H1 (cell line): ENCODE data around the gene CCL4. TPM values are rescaled to one million over a fixed set of nuclear protein-coding genes. Genes with fewer than 3 reads are reported as not detected.

Experiments
- CTCF ChIA-PET: fragments of 300-600 bp; sonication (Branson Sonifier 250); formaldehyde crosslinking; loops from one replicate; lab custom pipeline; 2021; ENCODE audit not compliant: partially characterized antibody; lab: Charles Lee
- POLR2A ChIA-PET: fragments of 300-600 bp; sonication (Branson Sonifier 250); formaldehyde crosslinking; loops from one replicate; lab custom pipeline; 2021; ENCODE audit warnings: inconsistent platforms; ENCODE audit not compliant: partially characterized antibody; lab: Charles Lee
- DNase-seq, 2 experiments: peaks; one replicate each; pipeline versions ENCODE4 v3.0.0 to v3.0.0-alpha.2; 2010 to 2022; ENCODE audit warnings: low spot score in 2 of 2, low read depth in 1 of 2, mixed read lengths in 1 of 2
- FAIRE-seq: peaks from 2 replicates; lab custom pipeline; 2011; peaks lifted over from hg19 to GRCh38; lab: Jason Lieb, UNC
- H2AFZ ChIP-seq: 2 replicates; pipeline ENCODE4 v1.8.1; 2012; ENCODE audit warnings: low read length, inconsistent platforms
- H2AK5ac ChIP-seq: 2 replicates; pipeline ENCODE4 v1.6.1; 2013; ENCODE audit warnings: low read depth, low read length
- H2BK120ac ChIP-seq: replicated peaks from 2 replicates; pipeline ENCODE3; 2013; ENCODE audit warnings: low read depth, low read length, inconsistent platforms
- H2BK12ac ChIP-seq: 2 replicates; pipeline ENCODE4 v1.6.1; 2013; ENCODE audit warnings: low read depth, low read length
- H2BK15ac ChIP-seq: 2 replicates; pipeline ENCODE4 v1.6.1; 2013; ENCODE audit warnings: low read length
- H2BK20ac ChIP-seq: 2 replicates; pipeline ENCODE4 v1.6.1; 2013; ENCODE audit warnings: low read length
- H2BK5ac ChIP-seq: 2 replicates; pipeline ENCODE4 v1.6.1; 2013; ENCODE audit warnings: low read depth, low read length
- H3K14ac ChIP-seq: 2 replicates; pipeline ENCODE4 v1.6.1; 2013; ENCODE audit warnings: inconsistent platforms; ENCODE audit not compliant: insufficient read length
- H3K18ac ChIP-seq: 2 replicates; pipeline ENCODE4 v1.6.1; 2013; ENCODE audit warnings: low read length; ENCODE audit errors: extremely low read depth
- H3K23ac ChIP-seq: 2 replicates; pipeline ENCODE4 v1.6.1; 2013; ENCODE audit warnings: inconsistent platforms; ENCODE audit not compliant: insufficient read length
- H3K23me2 ChIP-seq: 2 replicates; pipeline ENCODE4 v1.6.1; 2013; ENCODE audit warnings: low read depth, low read length
- H3K27ac ChIP-seq: 2 replicates; pipeline ENCODE4 v1.6.1; 2011; ENCODE audit warnings: low read depth, low read length, inconsistent platforms
- H3K27me3 ChIP-seq, 4 experiments: replicated peaks in 1 of 4; 1 replicate in 1 of 4; 2 replicates in 3 of 4; pipeline versions ENCODE4 v1.6.1 to v1.8.1; 2011 to 2013; ENCODE audit warnings: low read length in 3 of 4, mild to moderate bottlenecking in 3 of 4, inconsistent platforms in 2 of 4, mixed read lengths in 2 of 4, moderate library complexity in 1 of 4; ENCODE audit not compliant: control insufficient read depth in 3 of 4, insufficient read depth in 3 of 4; ENCODE audit errors: extremely low read depth in 1 of 4
- H3K36me3 ChIP-seq, 4 experiments: 2 replicates each; pipeline versions ENCODE4 v1.6.1 to v1.8.1; 2011 to 2013; ENCODE audit warnings: mild to moderate bottlenecking in 4 of 4, low read length in 3 of 4, moderate library complexity in 2 of 4, control low read depth in 1 of 4, inconsistent platforms in 1 of 4; ENCODE audit not compliant: insufficient read depth in 4 of 4, control insufficient read depth in 2 of 4
- H3K4ac ChIP-seq: replicated peaks from 2 replicates; pipeline ENCODE3; 2013; ENCODE audit warnings: low read length, low read depth, mixed read lengths, inconsistent platforms; ENCODE audit not compliant: insufficient read length
- H3K4me1 ChIP-seq, 4 experiments: replicated peaks in 1 of 4; 1 replicate in 1 of 4; 2 replicates in 3 of 4; pipeline versions ENCODE4 v1.6.1 to v1.8.1; 2011 to 2013; ENCODE audit warnings: low read length in 3 of 4, inconsistent platforms in 2 of 4, mixed read lengths in 1 of 4; ENCODE audit not compliant: insufficient read depth in 4 of 4, control insufficient read depth in 3 of 4
- H3K4me2 ChIP-seq, 2 experiments: 2 replicates each; pipeline versions ENCODE4 v1.6.1 to v1.8.1; 2011 to 2013; ENCODE audit warnings: low read depth in 2 of 2, low read length in 2 of 2, control low read depth in 1 of 2, inconsistent platforms in 1 of 2, mild to moderate bottlenecking in 1 of 2; ENCODE audit not compliant: insufficient read depth in 1 of 2
- H3K4me3 ChIP-seq, 4 experiments: fragments of 200-600, 300-600 bp in 1 of 4; sonication (generic), shearing (Covaris generic), sonication (Bioruptor Twin) in 1 of 4; 2 replicates each; pipeline versions ENCODE4 v1.5.1 to v1.8.1; 2011 to 2016; ENCODE audit warnings: low read length in 4 of 4, low read depth in 3 of 4, control low read depth in 2 of 4, inconsistent platforms in 2 of 4, mild to moderate bottlenecking in 2 of 4, mixed read lengths in 1 of 4, moderate library complexity in 1 of 4; ENCODE audit not compliant: insufficient read depth in 2 of 4; ENCODE audit errors: extremely low read depth in 1 of 4
- H3K56ac ChIP-seq: replicated peaks from 2 replicates; pipeline ENCODE3; 2013; ENCODE audit warnings: low read depth, mild to moderate bottlenecking, mixed read lengths, low read length, inconsistent platforms; ENCODE audit not compliant: insufficient read length
- H3K79me1 ChIP-seq: 2 replicates; pipeline ENCODE4 v1.6.1; 2013; ENCODE audit warnings: low read depth, low read length, control low read depth
- H3K79me2 ChIP-seq, 2 experiments: 2 replicates each; pipeline versions ENCODE4 v1.6.1 to v1.8.1; 2012 to 2013; ENCODE audit warnings: low read length in 2 of 2, mild to moderate bottlenecking in 2 of 2, inconsistent platforms in 1 of 2; ENCODE audit not compliant: insufficient read depth in 2 of 2, control insufficient read depth in 1 of 2
- H3K9ac ChIP-seq, 4 experiments: replicated peaks in 1 of 4; 1 replicate in 1 of 4; 2 replicates in 3 of 4; pipeline versions ENCODE4 v1.6.1 to v1.8.1; 2011 to 2013; ENCODE audit warnings: low read depth in 3 of 4, low read length in 3 of 4, control low read depth in 2 of 4, mild to moderate bottlenecking in 2 of 4, moderate library complexity in 2 of 4, inconsistent platforms in 1 of 4; ENCODE audit errors: extremely low read depth in 1 of 4
- H3K9me3 ChIP-seq, 2 experiments: 2 replicates each; pipeline versions ENCODE4 v1.6.1 to v1.8.1; 2012 to 2013; ENCODE audit warnings: mild to moderate bottlenecking in 2 of 2, moderate library complexity in 2 of 2, control low read depth in 1 of 2, inconsistent platforms in 1 of 2, low read depth in 1 of 2, low read length in 1 of 2, mixed read lengths in 1 of 2; ENCODE audit not compliant: insufficient read depth in 2 of 2
- H4K20me1 ChIP-seq, 2 experiments: replicated peaks in 1 of 2; 2 replicates each; pipeline versions ENCODE3 to v1.8.1; 2011 to 2013; ENCODE audit warnings: inconsistent platforms in 2 of 2, low read length in 2 of 2, mild to moderate bottlenecking in 1 of 2; ENCODE audit not compliant: insufficient read depth in 2 of 2, control insufficient read depth in 1 of 2
- H4K5ac ChIP-seq: 2 replicates; pipeline ENCODE4 v1.6.1; 2013; ENCODE audit warnings: low read length, low read depth, mixed read lengths, inconsistent platforms; ENCODE audit not compliant: insufficient read length
- H4K8ac ChIP-seq: 2 replicates; pipeline ENCODE4 v1.8.0; 2013; ENCODE audit warnings: mild to moderate bottlenecking, moderate library complexity, low read length, inconsistent platforms; ENCODE audit not compliant: insufficient read depth; ENCODE audit errors: extremely low read depth
- H4K91ac ChIP-seq: replicated peaks from 2 replicates; pipeline ENCODE3; 2013; ENCODE audit warnings: low read length, mixed read lengths, inconsistent platforms; ENCODE audit not compliant: insufficient read length
- BCL11A ChIP-seq, 2 experiments: IDR thresholded peaks; one replicate each; pipeline ENCODE4 v1.6.1; 2011; ENCODE audit warnings: low read depth in 2 of 2, low read length in 2 of 2, mild to moderate bottlenecking in 2 of 2
- CHD2 ChIP-seq: IDR thresholded peaks from 2 replicates; pipeline ENCODE4 v1.6.1; 2012; ENCODE audit warnings: low read length, improper control_type of control experiment
- EGR1 ChIP-seq: IDR thresholded peaks from 2 replicates; pipeline ENCODE4 v1.6.1; 2011; ENCODE audit warnings: low read depth, low read length, borderline replicate concordance
- FOSL1 ChIP-seq: IDR thresholded peaks from 2 replicates; pipeline ENCODE4 v1.6.1; 2011; ENCODE audit warnings: mild to moderate bottlenecking, low read depth, low read length, moderate library complexity; ENCODE audit not compliant: insufficient read depth
- KDM4A ChIP-seq: IDR thresholded peaks from one replicate; pipeline ENCODE4 v1.7.1; 2012; ENCODE audit warnings: low read depth, mild to moderate bottlenecking, moderate library complexity, low read length, inconsistent platforms; ENCODE audit not compliant: severe bottlenecking
- KDM5A ChIP-seq: fragments of 200-600 bp; IDR thresholded peaks from 2 replicates; pipeline ENCODE4 v1.7.1; 2012; ENCODE audit warnings: mild to moderate bottlenecking, low read length, inconsistent platforms, mixed read lengths
- POLR2A ChIP-seq, 2 experiments: IDR thresholded peaks; 1 replicate in 1 of 2; 2 replicates in 1 of 2; pipeline ENCODE4 v1.6.1; 2011; ENCODE audit warnings: low read depth in 2 of 2, low read length in 2 of 2, mild to moderate bottlenecking in 2 of 2; ENCODE audit errors: control extremely low read depth in 1 of 2
- RAD21 ChIP-seq, 2 experiments: IDR thresholded peaks in 1 of 2; conservative IDR thresholded peaks in 1 of 2; 2 replicates each; pipeline ENCODE4 v1.6.1; 2011; ENCODE audit warnings: low read depth in 2 of 2, low read length in 2 of 2, improper control_type of control experiment in 1 of 2, inconsistent platforms in 1 of 2, mild to moderate bottlenecking in 1 of 2, moderate library complexity in 1 of 2
- RBBP5 ChIP-seq: IDR thresholded peaks from 2 replicates; pipeline ENCODE4 v1.7.1; 2012; ENCODE audit warnings: low read depth, mild to moderate bottlenecking, inconsistent platforms, low read length, moderate library complexity, borderline replicate concordance
- SIRT6 ChIP-seq: IDR thresholded peaks from one replicate; pipeline ENCODE4 v1.7.1; 2012; ENCODE audit warnings: low read length, inconsistent platforms
- TBP ChIP-seq: IDR thresholded peaks from 2 replicates; pipeline ENCODE4 v1.6.1; 2011; ENCODE audit warnings: low read depth, low read length, improper control_type of control experiment
- WGBS, 2 experiments: shearing (Covaris generic) in 1 of 2; methylation state at CpG; one replicate each; pipeline versions ENCODE4 v1.1.6 to v1.1.7; 2013 to 2015; ENCODE audit warnings: low lambda C conversion rate in 2 of 2, mixed read lengths in 2 of 2, inconsistent platforms in 1 of 2, low coverage in 1 of 2, missing lambda C conversion rate in 1 of 2; ENCODE audit not compliant: insufficient replicate concordance in 2 of 2, insufficient coverage in 1 of 2, insufficient read length in 1 of 2; ENCODE audit errors: extremely low coverage in 1 of 2, missing lambda C conversion rate in 1 of 2; 5-methylcytosine and 5-hydroxymethylcytosine counted together
- polyA plus RNA-seq, 7 experiments: library from polyadenylated mRNA; depleted of rRNA in 3 of 7; stranded (reverse) in 5 of 7; unstranded in 2 of 7; fragments of >200 nt in 5 of 7; fragments of 200-250 nt in 2 of 7; gene quantifications; 1 replicate in 5 of 7; 2 replicates in 1 of 7; 4 replicates in 1 of 7; pipeline versions ENCODE4 v1.2.1 to v1.2.3, GENCODE V29; 2011 to 2013; ENCODE audit warnings: missing spikeins in 2 of 7, mixed read lengths in 2 of 7
- total RNA-seq: library from RNA; stranded (reverse); fragmentation: NEBNext Ultra II Directional; extraction: Animal tissue kit (Norgen Biotek cat#: 25700); gene quantifications from 2 replicates; pipeline ENCODE4 v1.2.1, GENCODE V29; 2021
- TF ChIP-seq, protein P1 (sequence below): IDR thresholded peaks from 2 replicates; pipeline ENCODE4 v1.6.1; 2011; ENCODE audit warnings: low read length, improper control_type of control experiment
- TF ChIP-seq, protein P2 (sequence below): IDR thresholded peaks from 2 replicates; pipeline ENCODE4 v1.6.1; 2012; ENCODE audit warnings: inconsistent platforms

Gene CCL4
- total and polyA plus RNA-seq, 2 of the 8 experiments (the other 6 are each of a cell fraction or from before 2014, with no cell fraction given): not detected

DNA sequence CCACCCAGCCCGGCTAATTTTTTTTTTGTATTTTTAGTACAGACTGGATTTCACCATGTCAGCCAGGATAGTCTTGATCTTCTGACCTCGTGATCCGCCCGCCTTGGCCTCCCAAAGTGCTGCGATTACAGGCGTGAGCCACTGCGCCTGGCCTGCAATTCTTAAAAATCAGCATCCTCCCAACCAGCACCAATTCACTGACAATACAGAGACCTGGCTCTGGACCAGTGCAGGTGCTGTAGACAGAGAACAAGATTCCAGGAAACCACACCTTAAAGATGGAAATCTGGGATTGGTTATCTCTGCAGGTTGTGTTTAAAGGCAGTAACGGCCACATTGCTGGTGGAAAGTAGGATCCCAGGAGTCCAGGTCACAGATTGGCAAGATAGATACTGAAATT lies 39.2 kb downstream of the CCL4 start:
- Histone ChIP-seq H3K4me2 (no peak overlapping the region), H3K9me3 (no peaks in the 10 kb centered on the region), H3K36me3 (no peaks in the 10 kb centered on the region), H3K14ac (no peak overlapping the region), H3K27ac (no peak overlapping the region), H3K27me3 (no peaks in the 10 kb centered on the region), H3K23ac (no peak overlapping the region), H2BK5ac (no peak overlapping the region), H3K9ac (no peak overlapping the region), H4K8ac (no peak overlapping the region), H3K4me1 (no peaks in the 10 kb centered on the region), H2BK20ac (no peak overlapping the region), H3K79me2 (no peaks in the 10 kb centered on the region), H4K5ac (no peak overlapping the region), H3K23me2 (no peaks in the 10 kb centered on the region), H2BK120ac (no peak overlapping the region), H3K4me3 (no peak overlapping the region), H2BK12ac (no peak overlapping the region), H3K4ac (no peak overlapping the region), H4K91ac (no peak overlapping the region), H2AK5ac (no peak overlapping the region), H2BK15ac (no peak overlapping the region), H2AFZ (no peak overlapping the region), H4K20me1 (no peaks in the 10 kb centered on the region), H3K79me1 (no peaks in the 10 kb centered on the region), H3K56ac (no peak overlapping the region), H3K18ac (no peak overlapping the region)
- FAIRE-seq: no peak
- 90% methylated on average over 8 of the region's 8 CpGs; no CpG with 5 or more reads in 1 of the 2 experiments for WGBS, 2 experiments
- no peak for DNase-seq
- ChIA-PET POLR2A (no interaction called here), CTCF (interaction anchor here (0.8 to 0.9 kb wide), 2 partner anchors 130 to 161 kb away, joined by 3 read pairs; no protein-coding TSS in a partner anchor)
- TF ChIP-seq KDM4A (no peak), RAD21 (IDR thresholded peaks at IDR 0.05 in 1 of 2, conservative IDR thresholded peaks at IDR 0.05 in 1 of 2; ENCODE audit: low read depth in 2 of 2, low read length in 2 of 2) (no peak), POLR2A (IDR thresholded peaks at IDR 0.05; ENCODE audit: control extremely low read depth in 1 of 2, low read depth in 2 of 2, low read length in 2 of 2) (no peak), TBP (no peak), SIRT6 (no peak), FOSL1 (no peak), KDM5A (no peak), RBBP5 (no peak), CHD2 (no peak), BCL11A (IDR thresholded peaks at IDR 0.05; ENCODE audit: low read depth in 2 of 2, low read length in 2 of 2) (no peak), EGR1 (no peak)
- TF ChIP-seq, protein P1, sequence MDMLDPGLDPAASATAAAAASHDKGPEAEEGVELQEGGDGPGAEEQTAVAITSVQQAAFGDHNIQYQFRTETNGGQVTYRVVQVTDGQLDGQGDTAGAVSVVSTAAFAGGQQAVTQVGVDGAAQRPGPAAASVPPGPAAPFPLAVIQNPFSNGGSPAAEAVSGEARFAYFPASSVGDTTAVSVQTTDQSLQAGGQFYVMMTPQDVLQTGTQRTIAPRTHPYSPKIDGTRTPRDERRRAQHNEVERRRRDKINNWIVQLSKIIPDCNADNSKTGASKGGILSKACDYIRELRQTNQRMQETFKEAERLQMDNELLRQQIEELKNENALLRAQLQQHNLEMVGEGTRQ: no peak
- TF ChIP-seq, protein P2, sequence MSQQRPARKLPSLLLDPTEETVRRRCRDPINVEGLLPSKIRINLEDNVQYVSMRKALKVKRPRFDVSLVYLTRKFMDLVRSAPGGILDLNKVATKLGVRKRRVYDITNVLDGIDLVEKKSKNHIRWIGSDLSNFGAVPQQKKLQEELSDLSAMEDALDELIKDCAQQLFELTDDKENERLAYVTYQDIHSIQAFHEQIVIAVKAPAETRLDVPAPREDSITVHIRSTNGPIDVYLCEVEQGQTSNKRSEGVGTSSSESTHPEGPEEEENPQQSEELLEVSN: no peak
